Immature natural killer cell (primary cell): Measurements from ENCODE around the gene KCNH2. TPM values are rescaled to one million over a fixed set of nuclear protein-coding genes. Genes with fewer than 3 reads are reported as not detected.

ENCODE experiments used
- DNase-seq, 3 donors: peaks; one replicate each; pipeline ENCODE4 v3.0.0; 2022; ENCODE audit warnings: mixed read lengths in 1 of 3
- H3K27ac Mint-ChIP-seq, 6 donors: one replicate each; pipeline ENCODE4 v1.8.0; 2020; ENCODE audit warnings: mixed read lengths in 6 of 6, mild to moderate bottlenecking in 5 of 6, inconsistent platforms in 4 of 6, moderate library complexity in 3 of 6
- H3K27me3 Mint-ChIP-seq, 3 donors: one replicate each; pipeline ENCODE4 v1.8.0; 2020 to 2021; ENCODE audit warnings: low read depth in 3 of 3, mild to moderate bottlenecking in 3 of 3, mixed read lengths in 3 of 3, moderate library complexity in 3 of 3, inconsistent platforms in 1 of 3
- H3K36me3 Mint-ChIP-seq, 3 donors: one replicate each; pipeline ENCODE4 v1.8.0; 2020; ENCODE audit warnings: mixed read lengths in 3 of 3, inconsistent platforms in 2 of 3, mild to moderate bottlenecking in 2 of 3
- H3K4me1 Mint-ChIP-seq, 2 donors: one replicate each; pipeline ENCODE4 v1.8.0; 2020; ENCODE audit warnings: inconsistent platforms in 2 of 2, mild to moderate bottlenecking in 2 of 2, mixed read lengths in 2 of 2, moderate library complexity in 1 of 2
- H3K4me3 Mint-ChIP-seq, 5 donors: one replicate each; pipeline ENCODE4 v1.8.0; 2020; ENCODE audit warnings: mild to moderate bottlenecking in 5 of 5, mixed read lengths in 5 of 5, inconsistent platforms in 3 of 5, moderate library complexity in 3 of 5
- H3K9me3 Mint-ChIP-seq, 6 donors: one replicate each; pipeline ENCODE4 v1.8.0; 2020; ENCODE audit warnings: mild to moderate bottlenecking in 6 of 6, mixed read lengths in 6 of 6, inconsistent platforms in 4 of 6, moderate library complexity in 3 of 6
- polyA plus RNA-seq, 3 donors: library from polyadenylated mRNA; unstranded; fragments of 300-500 nt; fragmentation: Illumina TruSeq; gene quantifications; one replicate each; pipeline ENCODE4 v1.2.3, GENCODE V29; 2021

Gene KCNH2
- polyA plus RNA-seq, 3 donors from 2014 or later, result not detected

DNA sequence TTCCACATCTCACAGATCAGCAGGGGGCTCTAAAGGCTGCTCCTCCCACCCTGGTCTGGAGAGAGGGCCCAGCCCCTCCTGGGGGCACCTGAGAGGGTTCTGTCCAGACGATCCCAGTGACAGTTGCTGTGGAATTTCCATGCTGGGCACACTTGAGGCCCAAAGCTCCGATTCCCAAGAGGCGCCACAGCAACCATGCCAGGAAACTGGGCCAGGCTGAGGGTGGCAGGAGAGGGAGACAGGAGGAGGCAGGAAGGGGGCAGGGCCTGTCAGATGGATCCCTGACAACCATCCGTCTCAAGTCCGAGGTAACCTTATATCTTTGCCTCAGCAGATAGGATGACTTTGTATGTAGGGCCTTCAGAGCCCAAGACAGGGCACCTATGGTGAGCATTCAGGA is 8.4 kb upstream of the KCNH2 start:
- Mint-ChIP-seq H3K27ac (no peak overlapping the region), H3K9me3 (peaks cover 0 to 5% (median 1%) of the 10 kb centered on the region in 6 donors), H3K36me3 (peaks cover 0 to 1% (median 0%) of the 10 kb centered on the region in 3 donors), H3K4me1 (peaks cover 15 to 16% of the 10 kb centered on the region in 2 donors), H3K4me3 (no peak overlapping the region), H3K27me3 (peaks cover 16 to 27% (median 26%) of the 10 kb centered on the region in 3 donors)
- DNase-seq, result no peak

GRCh38 chr7:150986099-150986512 is 8.0 kb upstream of the KCNH2 start:
- H3K36me3 Mint-ChIP-seq, result peaks cover 0 to 6% (median 0%) of the 10 kb centered on the region in 3 donors
- H3K27me3 Mint-ChIP-seq, result peaks cover 18 to 29% (median 27%) of the 10 kb centered on the region in 3 donors
- no peak overlapping the region for H3K27ac Mint-ChIP-seq
- H3K9me3 Mint-ChIP-seq, result peaks cover 0 to 5% (median 1%) of the 10 kb centered on the region in 6 donors
- DNase-seq, result peak in 2 of 3 donors; percentile 43
- peaks cover 15 to 16% of the 10 kb centered on the region in 2 donors for H3K4me1 Mint-ChIP-seq
- no peak overlapping the region for H3K4me3 Mint-ChIP-seq

DNA sequence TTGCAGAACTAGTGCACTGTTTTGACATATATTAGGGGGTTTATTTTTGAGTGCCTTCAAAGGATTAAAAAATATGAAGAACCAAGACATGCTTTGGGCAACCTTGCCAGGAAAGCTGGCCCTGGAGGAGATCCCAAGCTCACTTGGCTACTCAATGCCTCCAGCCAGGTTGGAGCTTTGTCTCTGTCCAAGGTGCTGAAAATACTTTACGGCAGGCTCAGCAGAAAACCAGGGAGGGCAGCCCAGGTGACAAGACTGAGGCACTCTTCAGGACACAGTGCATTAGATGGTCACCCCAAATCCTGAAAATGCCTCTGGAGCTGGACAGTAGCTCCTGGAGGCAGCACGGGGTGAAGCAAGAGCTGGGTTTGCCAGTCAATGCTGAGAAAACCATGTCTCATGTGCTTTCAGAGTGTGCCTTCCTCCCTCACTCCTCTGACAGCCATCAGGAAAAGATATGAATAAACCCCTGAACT is 5.8 kb upstream of the KCNH2 start:
- Mint-ChIP-seq H3K36me3 (peaks cover 0 to 7% (median under 1%) of the 10 kb centered on the region in 3 donors), H3K4me3 (no peak overlapping the region), H3K27me3 (peaks cover 20 to 40% (median 29%) of the 10 kb centered on the region in 3 donors), H3K9me3 (no peaks in the 10 kb centered on the region), H3K27ac (no peak overlapping the region), H3K4me1 (peaks cover 16 to 18% of the 10 kb centered on the region in 2 donors)
- DNase-seq, result peak; percentile 33 to 41 (median 38)

DNA sequence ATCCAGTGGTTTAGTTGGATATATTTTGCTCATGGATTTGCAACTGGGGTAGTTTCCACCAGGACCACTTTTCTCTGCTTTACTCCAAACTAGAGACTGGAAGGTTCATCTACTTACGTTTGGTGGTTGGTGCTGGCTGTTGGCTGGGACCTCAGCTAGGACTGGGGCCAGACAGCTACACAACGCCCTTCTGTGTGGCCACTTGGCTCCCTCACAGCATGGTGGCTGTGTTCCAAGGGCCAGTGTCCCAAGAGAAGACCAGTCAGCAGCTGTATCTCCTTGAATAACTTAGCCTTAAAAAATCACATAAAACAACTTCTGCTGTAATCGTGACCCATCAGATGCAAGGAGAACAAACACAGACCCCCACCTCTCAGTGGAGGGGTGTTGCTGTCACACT is 4.2 kb upstream of the KCNH2 start:
- Mint-ChIP-seq H3K9me3 (peaks cover 0 to under 1% (median 0%) of the 10 kb centered on the region in 6 donors), H3K36me3 (peaks cover 3 to 7% (median 4%) of the 10 kb centered on the region in 3 donors), H3K27me3 (peaks cover 23 to 40% (median 27%) of the 10 kb centered on the region in 3 donors), H3K4me1 (peaks cover 12 to 18% of the 10 kb centered on the region in 2 donors), H3K4me3 (no peak overlapping the region), H3K27ac (no peak overlapping the region)
- no peak for DNase-seq

DNA sequence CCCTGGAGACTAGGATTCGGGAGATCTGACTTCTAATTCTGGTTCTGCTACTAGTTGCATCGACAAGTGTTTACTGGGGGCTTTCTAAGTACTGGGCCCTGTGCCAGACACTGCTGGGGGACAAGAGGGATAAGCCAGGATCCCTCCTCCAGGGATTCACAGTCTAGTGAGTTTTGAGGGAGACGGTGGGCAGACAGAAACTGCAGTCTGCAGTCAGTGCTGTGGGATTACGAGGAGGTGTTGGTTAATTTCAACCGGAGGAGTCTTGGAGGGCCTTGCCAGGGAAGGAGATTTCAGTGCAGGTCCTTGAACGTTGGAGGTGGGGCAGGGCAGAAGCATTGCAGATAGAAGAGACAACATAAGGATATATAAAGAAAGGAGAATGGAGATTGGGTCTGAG is 3.5 kb upstream of the KCNH2 start:
- peaks cover 19 to 25% of the 10 kb centered on the region in 2 donors for H3K4me1 Mint-ChIP-seq
- H3K36me3 Mint-ChIP-seq, result peaks cover 3 to 7% (median 4%) of the 10 kb centered on the region in 3 donors
- H3K27me3 Mint-ChIP-seq, result peaks cover 27 to 47% (median 27%) of the 10 kb centered on the region in 3 donors
- H3K9me3 Mint-ChIP-seq, result peaks cover 0 to 4% (median 0%) of the 10 kb centered on the region in 6 donors
- no peak overlapping the region for H3K27ac Mint-ChIP-seq
- no peak for DNase-seq
- no peak overlapping the region for H3K4me3 Mint-ChIP-seq

- H3K4me1 Mint-ChIP-seq, result peaks cover 19 to 21% of the 10 kb centered on the region in 2 donors
- H3K9me3 Mint-ChIP-seq, result peaks cover 0 to 4% (median 0%) of the 10 kb centered on the region in 6 donors
- H3K27me3 Mint-ChIP-seq, result peaks cover 24 to 43% (median 27%) of the 10 kb centered on the region in 3 donors
- H3K36me3 Mint-ChIP-seq, result peaks cover 3 to 7% (median 4%) of the 10 kb centered on the region in 3 donors
- H3K27ac Mint-ChIP-seq, result no peak overlapping the region
- no peak overlapping the region for H3K4me3 Mint-ChIP-seq
- no peak for DNase-seq
Observed at GRCh38 chr7:150980663-150981062, 2.5 kb upstream of the KCNH2 start.

DNA sequence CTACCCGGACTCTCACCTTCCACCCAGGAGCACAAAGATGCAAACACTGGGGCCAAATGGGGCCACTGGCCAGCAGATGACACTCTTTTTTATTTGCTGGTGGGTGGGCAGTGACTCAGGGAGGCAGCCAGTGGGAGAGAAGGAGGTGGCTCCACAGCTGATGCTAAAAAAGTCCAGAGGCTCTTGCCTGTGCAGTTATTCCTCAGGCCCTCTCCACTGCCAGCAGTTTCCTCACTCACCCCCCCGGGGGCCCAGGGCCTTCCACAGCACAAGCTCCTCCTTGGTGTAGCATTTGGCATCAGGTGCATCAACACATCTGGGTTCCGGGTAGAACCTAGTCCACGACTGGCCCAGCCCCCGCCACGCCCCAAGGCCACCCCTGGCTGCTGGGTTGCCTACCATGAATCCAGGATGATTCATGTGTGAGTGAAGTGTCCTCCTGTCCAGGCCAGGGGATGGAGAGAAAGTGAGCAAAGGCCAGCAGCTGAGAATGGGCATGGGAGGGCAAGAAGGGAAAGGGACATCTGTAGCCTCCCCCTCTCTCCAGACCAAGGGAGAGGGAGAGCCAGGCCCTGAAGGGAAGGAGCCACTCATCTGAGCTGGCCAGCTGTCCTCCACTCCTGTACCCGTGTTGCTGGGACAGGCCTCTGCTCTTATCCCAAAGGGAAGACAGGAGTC is 1.7 kb upstream of the KCNH2 start:
- Mint-ChIP-seq H3K9me3 (peaks cover 0 to 4% (median 0%) of the 10 kb centered on the region in 6 donors), H3K36me3 (peaks cover 3 to 7% (median 4%) of the 10 kb centered on the region in 3 donors), H3K27me3 (peaks cover 23 to 44% (median 30%) of the 10 kb centered on the region in 3 donors), H3K4me3 (peak overlapping the region in 1 of 5 donors; percentile 1), H3K4me1 (peaks cover 23 to 26% of the 10 kb centered on the region in 2 donors), H3K27ac (no peak overlapping the region)
- no peak for DNase-seq

DNA sequence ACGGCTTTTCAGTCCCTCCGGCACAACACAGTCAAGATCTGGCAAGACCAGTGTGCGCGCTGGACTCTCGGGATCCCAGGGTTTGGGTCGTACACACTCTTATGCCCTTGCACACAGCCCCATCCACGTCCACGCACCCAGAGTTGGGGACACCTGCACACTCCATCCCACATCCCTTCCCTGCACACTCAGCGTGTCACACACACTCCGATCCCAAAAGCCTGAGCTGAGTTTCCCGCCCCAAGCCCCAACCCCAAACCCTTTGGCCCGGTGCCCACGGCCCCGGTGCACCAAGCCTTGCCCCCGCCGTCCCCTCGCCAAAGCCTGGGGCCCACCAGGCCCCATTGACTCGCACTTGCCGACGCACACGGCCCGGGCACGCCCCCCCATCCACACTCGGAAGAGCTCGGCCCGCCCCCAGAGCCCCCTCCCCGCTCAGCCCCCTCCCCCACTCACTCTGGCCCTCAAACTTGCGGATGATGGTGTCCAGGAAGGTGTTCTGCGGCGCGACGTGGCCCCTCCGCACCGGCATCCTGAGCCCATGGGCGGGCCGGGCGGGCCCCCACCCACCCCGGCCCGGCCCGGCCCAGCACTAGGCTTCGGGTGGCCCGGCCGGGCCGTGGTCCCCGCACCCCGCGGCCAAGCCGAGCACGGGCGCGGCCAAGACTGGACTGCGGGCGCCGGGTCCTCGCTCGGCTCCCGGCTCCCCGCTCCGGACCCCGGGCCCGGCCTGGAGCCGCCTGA is 567 bp downstream of the KCNH2 start:
- Mint-ChIP-seq H3K36me3 (peaks cover 3 to 7% (median 4%) of the 10 kb centered on the region in 3 donors), H3K27me3 (peaks cover 26 to 37% (median 36%) of the 10 kb centered on the region in 3 donors), H3K9me3 (peaks cover 0 to 4% (median 0%) of the 10 kb centered on the region in 6 donors), H3K4me3 (peak overlapping the region; percentile 74 to 78 (median 75)), H3K27ac (no peak overlapping the region), H3K4me1 (peaks cover 30 to 35% of the 10 kb centered on the region in 2 donors)
- DNase-seq, result no peak

DNA sequence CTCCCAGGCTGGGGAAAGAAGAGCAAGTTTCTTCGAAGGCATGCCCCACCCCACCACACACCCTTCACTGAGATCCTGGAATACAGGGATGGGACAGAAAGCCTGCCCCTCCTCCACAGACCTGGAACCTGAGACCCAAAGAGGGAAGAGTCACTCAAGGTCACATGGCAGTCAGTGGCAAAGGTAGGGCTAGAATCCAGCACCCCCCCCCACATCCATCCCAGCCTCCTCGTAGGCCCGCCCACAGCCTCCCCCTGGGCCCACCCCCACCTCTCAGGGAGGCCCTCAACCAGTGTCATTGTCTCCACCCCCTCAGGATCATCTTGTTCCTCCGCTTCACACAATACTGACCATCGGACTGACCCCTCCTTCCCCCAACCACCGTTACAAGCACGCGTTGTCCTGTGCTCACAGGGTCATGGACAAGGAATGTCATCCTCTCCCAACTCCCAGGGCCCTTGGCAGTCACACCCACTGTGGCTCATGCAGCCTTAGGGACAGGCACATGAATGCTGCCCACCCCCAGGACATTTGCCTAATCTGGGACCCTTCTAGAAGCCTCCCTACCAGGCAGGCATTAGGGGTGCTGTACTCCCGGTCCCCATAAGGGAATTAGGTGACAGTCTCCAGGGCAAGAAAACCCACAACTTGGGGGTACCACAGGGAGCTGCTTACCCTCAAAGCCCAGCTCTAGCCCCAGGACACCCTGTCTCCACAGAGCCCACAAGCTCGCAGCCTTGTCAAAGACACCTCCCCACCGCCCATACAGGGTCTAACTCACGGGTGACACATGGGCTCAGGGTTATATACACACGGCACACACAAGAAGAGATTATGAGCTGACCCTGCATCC is 1.4 kb downstream of the KCNH2 start:
- peak overlapping the region in 1 of 6 donors; percentile 58 for H3K27ac Mint-ChIP-seq
- H3K4me3 Mint-ChIP-seq, result peak overlapping the region; percentile 74 to 78 (median 75)
- H3K9me3 Mint-ChIP-seq, result peaks cover 0 to 4% (median 0%) of the 10 kb centered on the region in 6 donors
- peaks cover 3 to 7% (median 4%) of the 10 kb centered on the region in 3 donors for H3K36me3 Mint-ChIP-seq
- H3K4me1 Mint-ChIP-seq, result peaks cover 30 to 35% of the 10 kb centered on the region in 2 donors
- DNase-seq, result no peak
- H3K27me3 Mint-ChIP-seq, result peaks cover 22 to 37% (median 35%) of the 10 kb centered on the region in 3 donors

GRCh38 chr7:150975536-150976319 is 2.4 kb downstream of the KCNH2 start:
- no peak overlapping the region for H3K27ac Mint-ChIP-seq
- H3K36me3 Mint-ChIP-seq, result peaks cover 0 to 4% (median 3%) of the 10 kb centered on the region in 3 donors
- H3K4me1 Mint-ChIP-seq, result peaks cover 30 to 35% of the 10 kb centered on the region in 2 donors
- H3K4me3 Mint-ChIP-seq, result peak overlapping the region; percentile 55 to 69 (median 64)
- peaks cover 20 to 32% (median 32%) of the 10 kb centered on the region in 3 donors for H3K27me3 Mint-ChIP-seq
- H3K9me3 Mint-ChIP-seq, result peaks cover 0 to 4% (median 0%) of the 10 kb centered on the region in 6 donors
- DNase-seq, result no peak

DNA sequence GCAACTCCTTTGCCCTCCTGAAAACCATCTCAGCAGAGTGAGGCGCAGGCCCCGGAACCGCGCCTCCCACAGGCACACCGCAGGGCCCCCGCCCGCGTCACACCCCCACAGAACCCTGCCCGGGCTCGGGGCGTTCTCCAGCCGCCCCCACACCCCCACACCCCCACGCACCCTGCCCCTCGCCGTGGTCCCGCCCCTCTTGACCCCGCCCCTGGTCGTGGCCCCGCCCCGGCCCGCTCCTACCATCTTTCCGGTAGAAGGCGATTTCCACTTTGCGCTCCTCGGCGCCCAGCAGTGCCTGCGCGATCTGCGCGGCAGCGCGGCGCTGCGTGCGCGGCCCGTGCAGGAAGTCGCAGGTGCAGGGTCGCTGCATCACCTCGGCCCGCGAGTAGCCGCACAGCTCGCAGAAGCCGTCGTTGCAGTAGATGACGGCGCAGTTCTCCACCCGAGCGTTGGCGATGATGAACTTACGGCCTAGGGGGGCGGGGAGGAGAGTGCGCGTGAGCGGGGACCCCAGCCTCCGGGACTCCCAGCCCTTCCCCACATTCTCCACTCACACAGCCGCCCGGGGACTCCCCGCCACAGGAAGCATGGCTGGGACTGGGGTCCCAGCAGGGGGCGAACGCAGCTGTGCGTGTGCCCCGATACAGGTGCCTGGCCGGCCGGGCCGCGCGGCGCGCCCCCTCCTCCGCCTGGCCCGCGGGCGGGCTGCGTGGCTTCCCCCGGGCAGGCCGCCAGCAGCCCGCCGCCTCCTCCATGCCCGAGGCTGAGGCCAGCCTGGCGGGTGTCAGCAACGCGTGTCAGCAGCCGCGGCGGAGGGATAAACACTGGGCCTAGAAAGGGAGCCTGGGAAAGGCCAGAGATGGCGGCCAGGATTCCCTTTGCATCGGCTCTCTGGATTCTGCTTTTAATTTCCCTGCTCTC is 3.4 kb downstream of the KCNH2 start:
- peak overlapping the region in 4 of 6 donors; percentile 40 to 59 (median 55) for H3K27ac Mint-ChIP-seq
- H3K36me3 Mint-ChIP-seq, result peaks cover 0 to 4% (median 3%) of the 10 kb centered on the region in 3 donors
- H3K9me3 Mint-ChIP-seq, result peaks cover 0 to 4% (median 0%) of the 10 kb centered on the region in 6 donors
- H3K27me3 Mint-ChIP-seq, result peaks cover 17 to 29% (median 25%) of the 10 kb centered on the region in 3 donors
- H3K4me3 Mint-ChIP-seq, result peak overlapping the region; percentile 77 to 87 (median 84)
- DNase-seq, result peak; percentile 65 to 75 (median 68)
- H3K4me1 Mint-ChIP-seq, result peaks cover 30 to 35% of the 10 kb centered on the region in 2 donors
